ENCODE data around the gene SUMO1.

SUMO1 gene

DNA sequence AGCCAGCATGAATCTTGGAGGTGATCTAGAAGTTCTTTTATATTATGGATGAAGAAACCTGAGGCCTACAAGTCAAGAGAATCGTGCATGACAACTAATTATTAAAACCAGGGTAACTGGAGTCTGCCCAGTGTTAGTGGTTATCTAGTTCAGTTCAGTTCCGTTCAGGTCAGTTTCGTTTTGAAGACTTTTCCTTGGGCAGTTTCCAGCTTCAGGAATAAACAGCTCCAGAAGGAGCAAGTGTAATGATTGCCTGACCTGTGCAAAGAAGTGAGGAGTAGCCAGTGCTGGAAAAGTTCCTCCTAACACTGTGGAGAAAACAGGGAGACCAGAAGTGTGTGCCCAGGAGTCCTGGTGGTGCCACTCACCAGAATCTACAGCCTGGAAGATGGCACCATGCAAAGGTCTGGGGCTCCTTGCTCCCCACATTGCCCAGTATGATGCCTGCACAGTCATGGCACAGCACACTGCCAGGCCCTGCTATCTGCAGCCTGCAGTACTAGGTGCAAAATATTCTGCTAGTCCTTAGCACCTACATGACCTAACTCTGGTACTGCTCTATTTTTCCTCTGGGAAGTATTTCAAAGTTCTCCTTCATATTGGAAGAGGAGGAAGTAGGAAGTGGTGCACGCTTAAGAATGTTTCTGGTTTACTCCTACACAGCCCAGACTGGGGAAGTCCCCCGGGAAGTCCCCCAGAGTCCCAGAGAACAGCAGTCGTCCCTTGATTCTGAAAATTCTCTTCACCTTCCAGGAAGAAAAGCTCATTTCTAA lies 65.8 kb downstream of the SUMO1 start:
- Histone ChIP-seq H3K9me3 (ENCODE audit: control insufficient read depth, insufficient read depth, low read length) (no peaks in the 10 kb centered on the region), H3K36me3 (ENCODE audit: control insufficient read depth, insufficient read depth, low read length) (no peaks in the 10 kb centered on the region), H3K4me3 (ENCODE audit: low read length) (no peak overlapping the region), H3K4me1 (ENCODE audit: control insufficient read depth, insufficient read depth, low read length) (peaks cover 1% of the 10 kb centered on the region; the same call in 1 of the 2 replicates), H3K27ac (ENCODE audit: low read length) (no peak overlapping the region), H3K27me3 (ENCODE audit: control insufficient read depth, insufficient read depth, low read length) (no peaks in the 10 kb centered on the region; the same call in 1 of the 2 replicates)
- DNase-seq (ENCODE audit: low read depth, low spot score) = no peak
- WGBS (ENCODE audit: insufficient coverage, insufficient read length) = no CpG with 5 or more reads among the region's 6 CpGs

GRCh38 chr2:202171241-202171825 lies 67.1 kb downstream of the SUMO1 start:
- WGBS (ENCODE audit: insufficient coverage, insufficient read length) = no CpG with 5 or more reads among the region's 32 CpGs
- Histone ChIP-seq H3K27me3 (ENCODE audit: control insufficient read depth, insufficient read depth, low read length) (no peaks in the 10 kb centered on the region; the same call in 1 of the 2 replicates), H3K4me1 (ENCODE audit: control insufficient read depth, insufficient read depth, low read length) (peaks cover 1% of the 10 kb centered on the region; the same call in 1 of the 2 replicates), H3K4me3 (ENCODE audit: low read length) (no peak overlapping the region; the same call in 1 of the 2 replicates), H3K36me3 (ENCODE audit: control insufficient read depth, insufficient read depth, low read length) (no peaks in the 10 kb centered on the region), H3K9me3 (ENCODE audit: control insufficient read depth, insufficient read depth, low read length) (no peaks in the 10 kb centered on the region), H3K27ac (ENCODE audit: low read length) (no peak overlapping the region)
- DNase-seq (ENCODE audit: low read depth, low spot score) = no peak

DNA sequence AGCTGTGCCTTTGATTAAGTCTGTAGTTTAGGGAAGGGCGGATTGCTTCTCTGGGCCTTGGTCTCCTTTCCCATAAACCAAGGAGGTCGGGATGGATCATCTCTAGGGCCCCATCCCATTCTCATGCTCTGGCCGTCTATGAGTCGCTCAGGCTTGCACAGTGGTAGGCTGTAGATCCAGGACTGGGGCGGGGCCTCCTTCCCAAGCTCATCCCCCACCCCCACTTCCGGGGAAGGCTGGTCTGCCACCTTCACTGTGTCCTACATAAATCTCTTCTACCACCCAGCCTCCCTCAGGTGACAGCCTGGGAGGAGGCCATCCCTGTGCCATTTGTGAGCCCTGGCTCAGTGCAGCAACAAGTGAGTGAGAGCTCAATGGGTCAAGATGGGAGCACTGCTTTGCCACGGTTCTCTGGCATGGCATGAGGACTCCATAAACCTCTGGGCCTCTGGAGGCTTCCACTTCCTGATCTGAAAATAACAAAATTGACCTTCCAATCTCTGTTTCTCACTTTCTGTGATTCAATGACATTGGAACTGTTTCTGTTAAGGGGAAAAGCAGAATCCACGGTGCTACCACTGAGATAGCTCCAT lies 68.5 kb downstream of the SUMO1 start:
- H3K27me3 ChIP-seq (ENCODE audit: control insufficient read depth, insufficient read depth, low read length) = no peaks in the 10 kb centered on the region; the same call in 1 of the 2 replicates
- H3K27ac ChIP-seq (ENCODE audit: low read length) = no peak overlapping the region
- no CpG with 5 or more reads among the region's 8 CpGs for WGBS (ENCODE audit: insufficient coverage, insufficient read length)
- no peaks in the 10 kb centered on the region for H3K36me3 ChIP-seq (ENCODE audit: control insufficient read depth, insufficient read depth, low read length)
- H3K9me3 ChIP-seq (ENCODE audit: control insufficient read depth, insufficient read depth, low read length) = no peaks in the 10 kb centered on the region
- H3K4me3 ChIP-seq (ENCODE audit: low read length) = no peak overlapping the region
- H3K4me1 ChIP-seq (ENCODE audit: control insufficient read depth, insufficient read depth, low read length) = peaks cover 1% of the 10 kb centered on the region; the same call in 1 of the 2 replicates
- no peak for DNase-seq (ENCODE audit: low read depth, low spot score)

DNA sequence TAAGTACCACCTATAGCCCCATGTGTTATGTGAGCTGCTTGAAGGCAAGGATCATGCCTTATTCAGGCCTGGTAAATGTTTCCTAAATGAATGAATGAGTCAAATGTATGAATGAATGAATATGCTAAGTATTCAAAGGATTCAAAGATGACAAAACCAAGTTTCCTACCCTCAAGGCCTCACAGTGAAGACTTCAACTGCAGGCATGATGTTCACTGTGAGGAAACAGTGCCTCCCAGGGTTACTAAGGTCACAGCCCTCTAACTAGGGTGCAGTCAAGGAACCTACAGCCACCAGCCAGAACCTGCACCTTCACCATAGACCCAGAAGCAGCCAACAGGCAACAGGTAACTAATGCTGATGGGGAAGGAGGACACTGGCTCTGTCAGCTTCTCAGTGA lies 69.3 kb downstream of the SUMO1 start:
- H3K4me1 ChIP-seq (ENCODE audit: control insufficient read depth, insufficient read depth, low read length) = peaks cover 1% of the 10 kb centered on the region; the same call in 1 of the 2 replicates
- H3K27me3 ChIP-seq (ENCODE audit: control insufficient read depth, insufficient read depth, low read length) = no peaks in the 10 kb centered on the region; the same call in 1 of the 2 replicates
- DNase-seq (ENCODE audit: low read depth, low spot score) = no peak
- H3K4me3 ChIP-seq (ENCODE audit: low read length) = no peak overlapping the region
- H3K36me3 ChIP-seq (ENCODE audit: control insufficient read depth, insufficient read depth, low read length) = no peaks in the 10 kb centered on the region
- H3K9me3 ChIP-seq (ENCODE audit: control insufficient read depth, insufficient read depth, low read length) = no peaks in the 10 kb centered on the region
- H3K27ac ChIP-seq (ENCODE audit: low read length) = no peak overlapping the region

DNA sequence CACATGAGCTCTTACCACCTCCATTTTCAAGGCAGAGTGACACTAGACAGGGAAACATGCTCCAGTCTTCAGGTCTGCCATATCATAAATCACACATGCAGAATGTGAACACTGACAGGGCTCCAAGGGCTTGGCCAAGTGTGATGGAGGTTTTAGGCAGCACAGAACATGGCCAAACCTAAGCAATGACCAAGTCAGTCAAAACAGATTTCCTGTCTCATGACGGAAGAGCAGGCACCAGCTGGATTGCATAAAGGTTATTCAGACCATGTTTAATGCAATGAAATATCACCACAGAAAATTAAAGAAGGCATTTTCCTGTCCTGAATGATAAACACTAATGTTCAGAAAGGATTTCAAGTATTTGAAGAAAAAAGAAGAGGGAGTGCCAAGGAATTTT lies 72.5 kb downstream of the SUMO1 start:
- WGBS (ENCODE audit: insufficient coverage, insufficient read length) = no CpG with 5 or more reads among the region's 1 CpG

DNA sequence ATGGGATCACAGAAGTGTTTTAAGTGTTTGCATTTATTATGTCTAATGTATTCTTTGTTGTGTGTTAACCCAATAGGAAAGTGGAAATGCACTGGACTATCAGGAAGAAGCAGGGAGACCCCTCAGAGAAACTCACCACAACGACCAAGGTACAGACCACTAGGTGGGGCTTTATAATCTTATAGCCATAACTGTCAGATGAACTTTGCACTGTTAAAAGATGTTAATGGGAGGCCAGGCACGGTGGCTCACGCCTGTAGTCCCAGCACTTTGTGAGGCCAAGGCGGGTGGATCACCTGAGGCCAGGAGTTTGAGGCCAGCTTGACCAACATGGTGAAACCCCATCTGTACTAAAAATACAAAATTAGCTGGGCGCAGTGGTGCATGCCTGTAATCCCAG lies 73.2 kb downstream of the SUMO1 start:
- H3K4me1 ChIP-seq (ENCODE audit: control insufficient read depth, insufficient read depth, low read length) = no peaks in the 10 kb centered on the region
- WGBS (ENCODE audit: insufficient coverage, insufficient read length) = no CpG with 5 or more reads among the region's 5 CpGs
- no peak for DNase-seq (ENCODE audit: low read depth, low spot score)

More for the DNA sequence above, 72.5 kb downstream of the SUMO1 start:
- Histone ChIP-seq H3K9me3 (ENCODE audit: control insufficient read depth, insufficient read depth, low read length) (no peaks in the 10 kb centered on the region), H3K27ac (ENCODE audit: low read length) (no peak overlapping the region), H3K36me3 (ENCODE audit: control insufficient read depth, insufficient read depth, low read length) (no peaks in the 10 kb centered on the region), H3K4me1 (ENCODE audit: control insufficient read depth, insufficient read depth, low read length) (no peaks in the 10 kb centered on the region), H3K27me3 (ENCODE audit: control insufficient read depth, insufficient read depth, low read length) (no peaks in the 10 kb centered on the region), H3K4me3 (ENCODE audit: low read length) (no peak overlapping the region)
- DNase-seq (ENCODE audit: low read depth, low spot score) = no peak

DNA sequence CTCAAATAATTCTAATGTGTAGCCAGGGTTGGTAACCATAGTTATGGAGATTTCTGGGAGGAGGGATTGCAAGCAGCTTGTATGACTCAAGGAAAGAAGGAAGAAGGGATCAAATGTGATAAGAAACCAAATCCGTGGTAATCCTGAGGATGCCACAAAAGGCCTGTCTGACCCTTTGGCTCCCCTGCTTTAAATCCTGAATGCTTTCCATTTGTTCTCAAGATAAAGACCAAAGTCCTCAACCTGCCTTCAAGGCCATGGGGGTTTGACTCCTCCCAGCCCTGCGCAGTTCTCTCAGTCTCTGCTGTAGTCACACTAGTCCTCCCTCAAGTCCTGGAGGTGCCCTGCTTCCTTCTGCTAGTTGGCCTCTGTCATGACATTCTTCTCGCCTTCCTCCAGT lies 74.0 kb downstream of the SUMO1 start:
- DNase-seq (ENCODE audit: low read depth, low spot score) = no peak
- Histone ChIP-seq H3K4me1 (ENCODE audit: control insufficient read depth, insufficient read depth, low read length) (no peaks in the 10 kb centered on the region), H3K27me3 (ENCODE audit: control insufficient read depth, insufficient read depth, low read length) (no peaks in the 10 kb centered on the region), H3K4me3 (ENCODE audit: low read length) (no peak overlapping the region), H3K36me3 (ENCODE audit: control insufficient read depth, insufficient read depth, low read length) (no peaks in the 10 kb centered on the region), H3K27ac (ENCODE audit: low read length) (no peak overlapping the region), H3K9me3 (ENCODE audit: control insufficient read depth, insufficient read depth, low read length) (no peaks in the 10 kb centered on the region)
- WGBS (ENCODE audit: insufficient coverage, insufficient read length) = no CpG with 5 or more reads among the region's 3 CpGs

More for the DNA sequence above, 73.2 kb downstream of the SUMO1 start:
- no peak overlapping the region for H3K27ac ChIP-seq (ENCODE audit: low read length)
- H3K36me3 ChIP-seq (ENCODE audit: control insufficient read depth, insufficient read depth, low read length) = no peaks in the 10 kb centered on the region
- no peak overlapping the region for H3K4me3 ChIP-seq (ENCODE audit: low read length)
- H3K27me3 ChIP-seq (ENCODE audit: control insufficient read depth, insufficient read depth, low read length) = no peaks in the 10 kb centered on the region
- no peaks in the 10 kb centered on the region for H3K9me3 ChIP-seq (ENCODE audit: control insufficient read depth, insufficient read depth, low read length)

DNA sequence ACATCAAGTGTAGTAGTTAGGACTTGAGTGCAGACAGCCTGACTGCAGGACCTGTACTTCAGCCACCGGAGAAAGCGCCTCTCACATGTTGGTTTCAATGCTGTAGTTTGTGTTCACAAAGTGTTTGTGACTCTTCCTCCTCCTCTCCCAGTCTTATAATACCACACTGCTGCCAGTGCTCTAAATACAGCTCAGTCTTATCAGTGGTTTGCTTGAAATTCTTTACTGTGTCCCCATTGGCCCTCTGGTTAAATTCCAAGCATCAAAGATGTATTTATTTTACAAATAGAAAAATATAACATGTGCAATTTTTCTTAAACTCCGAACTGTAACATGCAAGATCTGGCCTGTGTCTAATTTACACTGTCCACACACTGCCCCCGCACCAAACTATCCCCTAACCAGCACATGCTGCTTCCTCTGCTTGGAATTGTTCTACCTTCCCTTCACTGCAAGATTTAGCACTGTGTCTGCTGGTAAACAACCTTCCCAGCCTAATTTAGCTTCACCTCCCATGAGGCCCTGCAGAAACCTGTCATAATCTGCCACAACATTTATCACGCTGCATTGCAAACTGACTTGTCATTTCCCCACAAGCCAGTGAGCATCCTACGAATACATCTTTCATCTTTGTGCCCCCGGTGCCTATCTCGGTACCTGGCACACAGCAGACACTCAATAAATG lies 77.1 kb downstream of the SUMO1 start:
- no peaks in the 10 kb centered on the region for H3K36me3 ChIP-seq (ENCODE audit: control insufficient read depth, insufficient read depth, low read length)
- no peaks in the 10 kb centered on the region for H3K27me3 ChIP-seq (ENCODE audit: control insufficient read depth, insufficient read depth, low read length)
- DNase-seq (ENCODE audit: low read depth, low spot score) = no peak
- no peak overlapping the region for H3K27ac ChIP-seq (ENCODE audit: low read length)
- no CpG with 5 or more reads among the region's 8 CpGs for WGBS (ENCODE audit: insufficient coverage, insufficient read length)
- H3K4me3 ChIP-seq (ENCODE audit: low read length) = no peak overlapping the region
- H3K4me1 ChIP-seq (ENCODE audit: control insufficient read depth, insufficient read depth, low read length) = no peaks in the 10 kb centered on the region
- no peaks in the 10 kb centered on the region for H3K9me3 ChIP-seq (ENCODE audit: control insufficient read depth, insufficient read depth, low read length)

DNA sequence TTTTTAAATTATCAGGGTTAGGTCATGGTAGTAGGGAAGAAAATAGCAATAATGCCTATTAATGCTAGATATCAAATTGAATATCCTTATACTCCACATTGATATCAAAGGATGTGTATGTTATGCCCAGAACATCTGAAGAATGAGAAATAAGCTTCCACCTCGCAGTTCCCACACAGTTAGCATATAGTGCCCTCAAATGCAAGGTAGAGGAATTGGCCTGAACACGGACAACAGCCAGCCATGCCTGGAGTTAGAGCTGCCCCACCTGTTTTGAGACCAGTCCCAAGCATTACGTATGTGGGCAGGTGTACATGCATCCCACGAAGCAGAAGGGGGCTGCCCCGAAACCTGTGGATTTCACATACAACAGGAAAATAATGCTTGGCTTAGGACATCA lies 79.6 kb downstream of the SUMO1 start:
- H3K27ac ChIP-seq (ENCODE audit: low read length) = no peak overlapping the region

GRCh38 chr2:202157211-202157990 lies 81.0 kb downstream of the SUMO1 start:
- Histone ChIP-seq H3K4me1 (ENCODE audit: control insufficient read depth, insufficient read depth, low read length) (no peaks in the 10 kb centered on the region), H3K27ac (ENCODE audit: low read length) (no peak overlapping the region), H3K4me3 (ENCODE audit: low read length) (no peak overlapping the region), H3K27me3 (ENCODE audit: control insufficient read depth, insufficient read depth, low read length) (no peaks in the 10 kb centered on the region), H3K36me3 (ENCODE audit: control insufficient read depth, insufficient read depth, low read length) (no peaks in the 10 kb centered on the region), H3K9me3 (ENCODE audit: control insufficient read depth, insufficient read depth, low read length) (no peaks in the 10 kb centered on the region)
- DNase-seq (ENCODE audit: low read depth, low spot score) = no peak
- no CpG with 5 or more reads among the region's 4 CpGs for WGBS (ENCODE audit: insufficient coverage, insufficient read length)

More for the DNA sequence above, 79.6 kb downstream of the SUMO1 start:
- H3K9me3 ChIP-seq (ENCODE audit: control insufficient read depth, insufficient read depth, low read length) = no peaks in the 10 kb centered on the region
- H3K4me3 ChIP-seq (ENCODE audit: low read length) = no peak overlapping the region
- no CpG with 5 or more reads among the region's 5 CpGs for WGBS (ENCODE audit: insufficient coverage, insufficient read length)
- no peaks in the 10 kb centered on the region for H3K27me3 ChIP-seq (ENCODE audit: control insufficient read depth, insufficient read depth, low read length)
- no peak for DNase-seq (ENCODE audit: low read depth, low spot score)
- no peaks in the 10 kb centered on the region for H3K4me1 ChIP-seq (ENCODE audit: control insufficient read depth, insufficient read depth, low read length)
- no peaks in the 10 kb centered on the region for H3K36me3 ChIP-seq (ENCODE audit: control insufficient read depth, insufficient read depth, low read length)
